ENCODE results near the gene PCDHGB2.

DNA sequence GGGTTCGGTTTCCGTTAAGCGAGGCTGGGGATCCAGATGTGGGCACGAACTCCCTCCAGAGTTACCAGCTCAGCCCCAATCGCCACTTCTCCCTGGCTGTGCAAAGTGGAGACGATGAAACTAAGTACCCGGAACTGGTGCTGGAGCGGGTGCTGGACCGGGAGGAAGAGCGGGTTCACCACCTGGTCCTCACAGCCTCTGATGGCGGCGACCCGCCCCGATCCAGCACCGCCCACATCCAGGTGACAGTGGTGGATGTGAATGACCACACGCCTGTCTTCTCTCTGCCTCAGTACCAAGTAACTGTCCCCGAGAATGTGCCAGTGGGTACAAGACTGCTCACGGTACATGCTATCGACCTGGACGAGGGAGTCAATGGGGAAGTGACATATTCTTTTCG, 23.6 kb downstream of the PCDHGB2 start:
- TF ChIP-seq POLR2A (IDR thresholded peaks at IDR 0.05; ENCODE audit: low read length): no peak
- no peak for TF ChIP-seq GATA1 (IDR thresholded peaks at IDR 0.05; ENCODE audit: low read depth, low read length)

Data from erythroblast (primary cell).